DOHH2 (cell line): ENCODE measurements around the gene CDHR2.
A peak's percentile ranks its signal among the peaks of the same experiment; 100 is the strongest.

Experiments used
- H3F3A ChIP-seq: fragments of 200-600 bp; sonication (generic), shearing (Covaris generic); 2 replicates; pipeline ENCODE4 v1.6.0; 2016; ENCODE audit warnings: antibody characterized with exemption, mild to moderate bottlenecking; ENCODE audit not compliant: control insufficient read depth, insufficient read depth
- H3K27ac ChIP-seq: fragments of 200-600 bp; sonication (generic); 2 replicates; pipeline ENCODE4 v1.5.1; 2014; ENCODE audit warnings: low read depth, mild to moderate bottlenecking, low read length, moderate library complexity
- H3K27me3 ChIP-seq: fragments of 200-600 bp; sonication (generic); 2 replicates; pipeline ENCODE4 v1.6.1; 2014; ENCODE audit warnings: mild to moderate bottlenecking, low read length, mixed read lengths; ENCODE audit not compliant: control insufficient read depth
- H3K36me3 ChIP-seq: fragments of 200-600 bp; sonication (generic); 2 replicates; pipeline ENCODE4 v1.6.1; 2014; ENCODE audit warnings: mild to moderate bottlenecking, low read length, moderate library complexity, mixed read lengths; ENCODE audit not compliant: control insufficient read depth
- H3K4me1 ChIP-seq: fragments of 200-600 bp; sonication (generic); 2 replicates; pipeline ENCODE4 v1.6.1; 2014; ENCODE audit warnings: mild to moderate bottlenecking, low read length, mixed read lengths; ENCODE audit not compliant: control insufficient read depth
- H3K4me2 ChIP-seq: fragments of 200-600 bp; sonication (generic); 2 replicates; pipeline ENCODE4 v1.6.0; 2014; ENCODE audit warnings: mild to moderate bottlenecking, low read length, moderate library complexity
- H3K4me3 ChIP-seq: fragments of 200-600 bp; sonication (generic); 2 replicates; pipeline ENCODE4 v1.5.1; 2014; ENCODE audit warnings: mild to moderate bottlenecking, low read length, mixed read lengths
- H3K79me2 ChIP-seq: fragments of 200-600 bp; sonication (generic); 2 replicates; pipeline ENCODE4 v1.6.1; 2014; ENCODE audit warnings: mild to moderate bottlenecking, low read length, mixed read lengths; ENCODE audit not compliant: control insufficient read depth
- H3K9me2 ChIP-seq: fragments of 200-600 bp; sonication (generic); replicated peaks from 2 replicates; pipeline ENCODE4 v1.6.1; 2014; ENCODE audit warnings: mild to moderate bottlenecking, low read length, mixed read lengths; ENCODE audit not compliant: control insufficient read depth
- H3K9me3 ChIP-seq: fragments of 200-600 bp; sonication (generic); 2 replicates; pipeline ENCODE4 v1.6.1; 2014; ENCODE audit warnings: antibody characterized with exemption, low read length, mixed read lengths; ENCODE audit not compliant: control insufficient read depth, insufficient read depth
- H4K20me1 ChIP-seq: fragments of 200-600 bp; sonication (generic); 2 replicates; pipeline ENCODE4 v1.6.0; 2014; ENCODE audit warnings: low read depth, mild to moderate bottlenecking, antibody characterized with exemption, low read length, moderate library complexity; ENCODE audit not compliant: control insufficient read depth, insufficient read depth
- EZH2phosphoT487 ChIP-seq: fragments of 200-600 bp; sonication (generic); IDR thresholded peaks from 2 replicates; pipeline ENCODE4 v1.6.1; 2017; ENCODE audit warnings: borderline replicate concordance, mild to moderate bottlenecking, antibody characterized with exemption, low read length, moderate library complexity, mixed read lengths
- TF ChIP-seq, protein P1 (sequence below): fragments of 200-600 bp; sonication (generic); IDR thresholded peaks from one replicate; pipeline ENCODE4 v1.5.1; 2014; ENCODE audit warnings: antibody characterized with exemption, mild to moderate bottlenecking, low read depth, low read length; ENCODE audit not compliant: poor library complexity, severe bottlenecking

Gene CDHR2

DNA sequence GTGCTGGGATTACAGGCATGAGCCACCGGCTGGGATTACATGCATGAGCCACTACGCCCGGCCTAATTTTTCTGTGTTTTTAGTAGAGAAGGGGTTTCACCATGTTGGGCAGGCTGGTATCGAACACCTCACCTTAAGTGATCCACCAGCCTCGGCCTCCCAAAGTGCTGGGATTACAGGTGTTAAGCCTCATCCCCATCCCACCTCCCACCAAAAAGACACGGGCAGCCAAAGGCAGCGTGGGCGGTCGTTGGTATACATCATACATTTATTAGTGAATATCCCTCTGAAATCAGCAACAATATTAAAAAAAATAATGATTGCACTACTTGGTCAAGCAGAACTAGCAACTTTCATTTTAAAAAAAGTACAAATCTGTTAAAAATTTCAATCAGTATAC is 22.7 kb upstream of the CDHR2 start:
- Histone ChIP-seq H3K79me2 (peaks cover 6% of the 10 kb centered on the region; the same call in 1 of the 2 replicates), H4K20me1 (peaks cover 4% of the 10 kb centered on the region; the same call in 1 of the 2 replicates), H3K4me3 (no peak overlapping the region), H3K27me3 (no peaks in the 10 kb centered on the region), H3K4me1 (peaks cover 72% of the 10 kb centered on the region), H3K27ac (no peak overlapping the region), H3K4me2 (no peak overlapping the region), H3F3A (peaks cover 25% of the 10 kb centered on the region), H3K9me2 (no peaks in the 10 kb centered on the region), H3K36me3 (peaks cover 47% of the 10 kb centered on the region), H3K9me3 (no peaks in the 10 kb centered on the region)
- TF ChIP-seq, protein P1, sequence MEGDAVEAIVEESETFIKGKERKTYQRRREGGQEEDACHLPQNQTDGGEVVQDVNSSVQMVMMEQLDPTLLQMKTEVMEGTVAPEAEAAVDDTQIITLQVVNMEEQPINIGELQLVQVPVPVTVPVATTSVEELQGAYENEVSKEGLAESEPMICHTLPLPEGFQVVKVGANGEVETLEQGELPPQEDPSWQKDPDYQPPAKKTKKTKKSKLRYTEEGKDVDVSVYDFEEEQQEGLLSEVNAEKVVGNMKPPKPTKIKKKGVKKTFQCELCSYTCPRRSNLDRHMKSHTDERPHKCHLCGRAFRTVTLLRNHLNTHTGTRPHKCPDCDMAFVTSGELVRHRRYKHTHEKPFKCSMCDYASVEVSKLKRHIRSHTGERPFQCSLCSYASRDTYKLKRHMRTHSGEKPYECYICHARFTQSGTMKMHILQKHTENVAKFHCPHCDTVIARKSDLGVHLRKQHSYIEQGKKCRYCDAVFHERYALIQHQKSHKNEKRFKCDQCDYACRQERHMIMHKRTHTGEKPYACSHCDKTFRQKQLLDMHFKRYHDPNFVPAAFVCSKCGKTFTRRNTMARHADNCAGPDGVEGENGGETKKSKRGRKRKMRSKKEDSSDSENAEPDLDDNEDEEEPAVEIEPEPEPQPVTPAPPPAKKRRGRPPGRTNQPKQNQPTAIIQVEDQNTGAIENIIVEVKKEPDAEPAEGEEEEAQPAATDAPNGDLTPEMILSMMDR = no peak
- TF ChIP-seq EZH2phosphoT487 = no peak

- Histone ChIP-seq H3K4me2 (peak overlapping the region; percentile 90; the same call in 1 of the 2 replicates), H3K4me3 (no peak overlapping the region), H4K20me1 (peaks cover 4% of the 10 kb centered on the region; the same call in 1 of the 2 replicates), H3K27ac (0 out of 2 replicates have a peak overlapping the region, but pooled peaks have one; percentile 96), H3K27me3 (no peaks in the 10 kb centered on the region), H3K9me2 (no peaks in the 10 kb centered on the region), H3F3A (peaks cover 21% of the 10 kb centered on the region), H3K4me1 (peaks cover 72% of the 10 kb centered on the region), H3K9me3 (no peaks in the 10 kb centered on the region), H3K79me2 (peaks cover 16% of the 10 kb centered on the region), H3K36me3 (peaks cover 56% of the 10 kb centered on the region)
- TF ChIP-seq, protein P1 = no peak
- TF ChIP-seq EZH2phosphoT487 = no peak
Observed at GRCh38 chr5:176527246-176528222, 21.6 kb upstream of the CDHR2 start.

- Histone ChIP-seq H3K4me1 (peaks cover 72% of the 10 kb centered on the region), H4K20me1 (peaks cover 9% of the 10 kb centered on the region), H3K9me3 (no peaks in the 10 kb centered on the region), H3K4me2 (peak overlapping the region; percentile 90), H3K4me3 (peak overlapping the region; percentile 70), H3F3A (peaks cover 16% of the 10 kb centered on the region), H3K27ac (peak overlapping the region; percentile 96), H3K9me2 (no peaks in the 10 kb centered on the region), H3K79me2 (peaks cover 23% of the 10 kb centered on the region), H3K27me3 (no peaks in the 10 kb centered on the region), H3K36me3 (peaks cover 63% of the 10 kb centered on the region)
- TF ChIP-seq, protein P1 = no peak
Observed at GRCh38 chr5:176528301-176528700, 20.8 kb upstream of the CDHR2 start.
